ENCODE results near the gene CNTD1. TPM values are rescaled to one million over a fixed set of nuclear protein-coding genes. Genes with fewer than 3 reads are reported as not detected.

CNTD1 gene, protein sequence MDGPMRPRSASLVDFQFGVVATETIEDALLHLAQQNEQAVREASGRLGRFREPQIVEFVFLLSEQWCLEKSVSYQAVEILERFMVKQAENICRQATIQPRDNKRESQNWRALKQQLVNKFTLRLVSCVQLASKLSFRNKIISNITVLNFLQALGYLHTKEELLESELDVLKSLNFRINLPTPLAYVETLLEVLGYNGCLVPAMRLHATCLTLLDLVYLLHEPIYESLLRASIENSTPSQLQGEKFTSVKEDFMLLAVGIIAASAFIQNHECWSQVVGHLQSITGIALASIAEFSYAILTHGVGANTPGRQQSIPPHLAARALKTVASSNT
- total RNA-seq = under 1 TPM in 3 of 4 donors, not detected in 1; 0.20 to 0.93 (median 0.78) TPM

GRCh38 chr17:42798383-42799380, at the start of gene CNTD1, which contains the start of gene COA3:
Gene CNTD1, plus strand, starts transcription at chr17:42798861. Its CDS starts 207 bp downstream, at chr17:42799068.
Gene COA3, minus strand, starts transcription at chr17:42798704. Its CDS starts 23 bp downstream, at chr17:42798681.
- no peaks in the 10 kb centered on the region for H3K27me3 ChIP-seq
- ATAC-seq = peak; percentile 98
- TF ChIP-seq POLR2A (IDR thresholded peaks at IDR 0.05) (peak in 1 of 2 donors; percentile 8), POLR2AphosphoS5 (IDR thresholded peaks at IDR 0.05) (no peak), EP300 (IDR thresholded peaks at IDR 0.05) (no peak), CTCF (IDR thresholded peaks at IDR 0.05) (peak in 2 of 4 experiments; percentile 28)
- H3K4me3 ChIP-seq = peak within 1 kb of the TSS; percentile 64 to 80
- H3K27ac ChIP-seq = peak within 1 kb of the TSS; percentile 11 to 84 (median 78)
- peaks cover 5 to 38% (median 11%) of the 10 kb centered on the region in 3 donors for H3K4me1 ChIP-seq
- 37 to 47% methylated on average over 3 to 22 of the region's 66 CpGs for WGBS, 2 donors (ENCODE audit: low coverage in 1 of 2)
- no peaks in the 10 kb centered on the region for H3K9me3 ChIP-seq
- peaks cover 0 to 30% of the 10 kb centered on the region in 2 donors for H3K36me3 ChIP-seq

GRCh38 chr17:42748908-42749798, 49.5 kb upstream of the CNTD1 start:
- 22 to 56% methylated on average over 2 to 7 of the region's 11 CpGs for WGBS, 2 donors (ENCODE audit: low coverage in 1 of 2)
- H3K4me1 ChIP-seq = peaks cover 0 to 61% (median 27%) of the 10 kb centered on the region in 3 donors
- H3K36me3 ChIP-seq = no peaks in the 10 kb centered on the region
- peak overlapping the region in 3 of 4 donors; percentile 69 to 71 (median 69) for H3K27ac ChIP-seq
- no peak overlapping the region for H3K4me3 ChIP-seq
- ATAC-seq = no peak
- no peaks in the 10 kb centered on the region for H3K9me3 ChIP-seq
- no peaks in the 10 kb centered on the region for H3K27me3 ChIP-seq
- TF ChIP-seq POLR2A (IDR thresholded peaks at IDR 0.05) (no peak), CTCF (IDR thresholded peaks at IDR 0.05) (no peak), EP300 (IDR thresholded peaks at IDR 0.05) (no peak), POLR2AphosphoS5 (IDR thresholded peaks at IDR 0.05) (no peak)

GRCh38 chr17:42750739-42751344, 47.8 kb upstream of the CNTD1 start:
- ATAC-seq = no peak
- no peaks in the 10 kb centered on the region for H3K9me3 ChIP-seq
- H3K27me3 ChIP-seq = no peaks in the 10 kb centered on the region
- TF ChIP-seq EP300 (IDR thresholded peaks at IDR 0.05) (no peak), POLR2A (IDR thresholded peaks at IDR 0.05) (no peak), POLR2AphosphoS5 (IDR thresholded peaks at IDR 0.05) (no peak), CTCF (IDR thresholded peaks at IDR 0.05) (no peak)
- WGBS, 2 donors (ENCODE audit: low coverage in 1 of 2) = 20 to 33% methylated on average over 2 to 3 of the region's 3 CpGs
- no peaks in the 10 kb centered on the region for H3K36me3 ChIP-seq
- H3K27ac ChIP-seq = peak overlapping the region in 3 of 4 donors; percentile 69 to 71 (median 69)
- H3K4me3 ChIP-seq = no peak overlapping the region
- H3K4me1 ChIP-seq = peaks cover 0 to 50% (median 27%) of the 10 kb centered on the region in 3 donors

DNA sequence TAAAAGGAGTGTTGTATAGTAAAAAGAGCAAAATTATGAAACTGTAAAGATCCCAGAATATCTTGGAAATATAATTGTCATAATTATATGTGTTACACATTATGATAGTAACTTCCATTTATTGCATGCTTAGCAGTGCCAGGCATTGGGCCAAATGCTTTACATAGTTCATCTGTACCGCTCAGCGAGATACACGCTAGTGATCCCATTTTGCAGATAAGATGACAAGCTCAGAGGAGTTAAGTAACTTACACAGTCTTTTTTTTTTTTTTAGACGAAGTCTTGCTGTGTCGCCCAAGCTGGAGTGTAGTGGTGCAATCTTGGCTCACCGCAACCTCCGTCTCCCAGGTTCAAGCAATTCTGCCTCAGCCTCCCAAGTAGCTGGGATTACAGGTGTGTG, 47.0 kb upstream of the CNTD1 start:
- ATAC-seq = no peak
- TF ChIP-seq EP300 (IDR thresholded peaks at IDR 0.05) (no peak), POLR2A (IDR thresholded peaks at IDR 0.05) (no peak), POLR2AphosphoS5 (IDR thresholded peaks at IDR 0.05) (no peak), CTCF (IDR thresholded peaks at IDR 0.05) (no peak)
- H3K4me3 ChIP-seq = no peak overlapping the region
- H3K36me3 ChIP-seq = no peaks in the 10 kb centered on the region
- H3K27ac ChIP-seq = no peak overlapping the region
- no peaks in the 10 kb centered on the region for H3K9me3 ChIP-seq
- no peaks in the 10 kb centered on the region for H3K27me3 ChIP-seq
- H3K4me1 ChIP-seq = peaks cover 0 to 50% (median 27%) of the 10 kb centered on the region in 3 donors
- WGBS, 2 donors (ENCODE audit: low coverage in 1 of 2) = 42 to 44% methylated on average over 6 to 7 of the region's 7 CpGs
